GM12878 (cell line): ENCODE measurements around the gene JMJD7.

ENCODE experiments used
- BRCA1 ChIP-seq: IDR thresholded peaks from 2 replicates; pipeline ENCODE4 v1.6.1; 2011; ENCODE audit warnings: low read depth, low read length, improper control_type of control experiment
- CEBPB ChIP-seq, 2 experiments: fragments of 150-350 bp in 1 of 2; IDR thresholded peaks; 2 replicates each; pipeline ENCODE4 v1.6.1; 2012 to 2014; ENCODE audit warnings: low read depth in 2 of 2, low read length in 2 of 2, borderline replicate concordance in 1 of 2, inconsistent platforms in 1 of 2
- DPF2 ChIP-seq: fragments of 450-650 bp; IDR thresholded peaks from 2 replicates; pipeline ENCODE4 v1.6.1; 2017; ENCODE audit warnings: mild to moderate bottlenecking
- GABPA ChIP-seq: IDR thresholded peaks from 2 replicates; pipeline ENCODE4 v1.6.1; 2014; ENCODE audit warnings: antibody characterized with exemption, low read depth, mild to moderate bottlenecking, inconsistent platforms
- JUND ChIP-seq: IDR thresholded peaks from 2 replicates; pipeline ENCODE4 v1.6.1; 2012; ENCODE audit warnings: low read depth, mild to moderate bottlenecking, low read length, improper control_type of control experiment, moderate library complexity
- MTA3 ChIP-seq: IDR thresholded peaks from 2 replicates; pipeline ENCODE4 v1.6.1; 2012; ENCODE audit warnings: low read length, inconsistent platforms, borderline replicate concordance
- NBN ChIP-seq: fragments of 450-650 bp; IDR thresholded peaks from 2 replicates; pipeline ENCODE4 v1.6.1; 2016
- POLR2A ChIP-seq: IDR thresholded peaks from 2 replicates; pipeline ENCODE4 v1.6.1; 2011; ENCODE audit warnings: low read depth, mild to moderate bottlenecking, low read length
- SIN3A ChIP-seq: IDR thresholded peaks from 2 replicates; pipeline ENCODE4 v1.6.1; 2012; ENCODE audit warnings: low read depth, low read length, improper control_type of control experiment
- ZNF274 ChIP-seq: IDR thresholded peaks from one replicate; pipeline ENCODE4 v1.8.0; 2011; ENCODE audit not compliant: insufficient read length, insufficient read depth
- TF ChIP-seq, protein P1 (sequence below), 3 experiments: IDR thresholded peaks in 2 of 3; conservative IDR thresholded peaks in 1 of 3; 2 replicates each; pipeline ENCODE4 v1.5.1; 2011; ENCODE audit warnings: low read depth in 3 of 3, low read length in 3 of 3, mild to moderate bottlenecking in 3 of 3, control low read depth in 2 of 3, moderate library complexity in 2 of 3, inconsistent platforms in 1 of 3, mixed read lengths in 1 of 3; ENCODE audit not compliant: control insufficient read depth in 2 of 3, insufficient read depth in 1 of 3; ENCODE audit errors: extremely low read depth in 1 of 3
- TF ChIP-seq, protein P2 (sequence below): IDR thresholded peaks from 2 replicates; pipeline ENCODE4 v1.6.1; 2011; ENCODE audit warnings: low read depth, low read length, improper control_type of control experiment, borderline replicate concordance
- TF ChIP-seq, protein P3 (sequence below): IDR thresholded peaks from 2 replicates; pipeline ENCODE4 v1.6.1; 2011; ENCODE audit warnings: low read depth, mild to moderate bottlenecking, low read length, moderate library complexity, borderline replicate concordance; ENCODE audit errors: extremely low read depth

DNA sequence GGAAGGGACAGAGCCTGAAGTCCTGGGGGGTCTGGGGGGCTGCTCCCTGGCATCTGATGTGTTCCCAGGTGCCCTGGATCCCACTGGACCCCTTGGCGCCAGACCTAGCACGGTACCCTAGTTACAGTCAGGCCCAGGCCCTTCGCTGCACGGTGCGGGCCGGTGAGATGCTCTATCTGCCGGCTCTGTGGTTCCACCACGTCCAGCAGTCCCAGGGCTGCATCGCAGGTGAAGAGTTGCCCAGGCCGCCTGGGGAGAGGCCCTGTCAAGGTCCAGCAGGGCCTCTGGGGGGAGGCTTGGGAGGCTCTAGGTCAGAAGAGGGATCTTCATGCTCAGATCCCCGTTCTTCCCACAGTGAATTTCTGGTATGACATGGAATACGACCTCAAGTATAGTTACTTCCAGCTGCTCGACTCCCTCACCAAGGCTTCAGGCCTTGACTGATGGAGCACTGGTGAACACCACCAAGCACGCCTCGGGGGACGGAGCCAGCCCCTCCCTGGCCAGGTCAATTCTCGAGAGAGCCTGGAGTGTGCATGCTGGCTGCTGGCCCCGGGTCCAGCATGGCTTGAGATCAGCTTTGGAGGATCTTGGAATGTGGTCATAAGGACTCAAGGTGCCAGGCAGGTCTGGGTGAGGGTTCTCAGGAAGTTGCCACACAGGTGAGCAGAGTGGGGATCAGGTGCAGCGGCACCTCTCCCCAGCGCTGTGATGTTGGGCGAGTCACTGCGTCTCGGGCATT, 9.0 kb downstream of the JMJD7 start:
- TF ChIP-seq DPF2 (no peak), NBN (no peak), JUND (no peak), GABPA (no peak), MTA3 (no peak), BRCA1 (no peak), CEBPB (IDR thresholded peaks at IDR 0.05; ENCODE audit: borderline replicate concordance in 1 of 2, low read depth in 2 of 2, low read length in 2 of 2) (no peak), POLR2A (no peak), SIN3A (no peak), ZNF274 (no peak)
- TF ChIP-seq, protein P1, sequence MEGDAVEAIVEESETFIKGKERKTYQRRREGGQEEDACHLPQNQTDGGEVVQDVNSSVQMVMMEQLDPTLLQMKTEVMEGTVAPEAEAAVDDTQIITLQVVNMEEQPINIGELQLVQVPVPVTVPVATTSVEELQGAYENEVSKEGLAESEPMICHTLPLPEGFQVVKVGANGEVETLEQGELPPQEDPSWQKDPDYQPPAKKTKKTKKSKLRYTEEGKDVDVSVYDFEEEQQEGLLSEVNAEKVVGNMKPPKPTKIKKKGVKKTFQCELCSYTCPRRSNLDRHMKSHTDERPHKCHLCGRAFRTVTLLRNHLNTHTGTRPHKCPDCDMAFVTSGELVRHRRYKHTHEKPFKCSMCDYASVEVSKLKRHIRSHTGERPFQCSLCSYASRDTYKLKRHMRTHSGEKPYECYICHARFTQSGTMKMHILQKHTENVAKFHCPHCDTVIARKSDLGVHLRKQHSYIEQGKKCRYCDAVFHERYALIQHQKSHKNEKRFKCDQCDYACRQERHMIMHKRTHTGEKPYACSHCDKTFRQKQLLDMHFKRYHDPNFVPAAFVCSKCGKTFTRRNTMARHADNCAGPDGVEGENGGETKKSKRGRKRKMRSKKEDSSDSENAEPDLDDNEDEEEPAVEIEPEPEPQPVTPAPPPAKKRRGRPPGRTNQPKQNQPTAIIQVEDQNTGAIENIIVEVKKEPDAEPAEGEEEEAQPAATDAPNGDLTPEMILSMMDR (IDR thresholded peaks at IDR 0.05 in 2 of 3, conservative IDR thresholded peaks at IDR 0.05 in 1 of 3; ENCODE audit: control insufficient read depth in 2 of 3, extremely low read depth in 1 of 3, insufficient read depth in 1 of 3, low read depth in 3 of 3, low read length in 3 of 3): no peak
- TF ChIP-seq, protein P2, sequence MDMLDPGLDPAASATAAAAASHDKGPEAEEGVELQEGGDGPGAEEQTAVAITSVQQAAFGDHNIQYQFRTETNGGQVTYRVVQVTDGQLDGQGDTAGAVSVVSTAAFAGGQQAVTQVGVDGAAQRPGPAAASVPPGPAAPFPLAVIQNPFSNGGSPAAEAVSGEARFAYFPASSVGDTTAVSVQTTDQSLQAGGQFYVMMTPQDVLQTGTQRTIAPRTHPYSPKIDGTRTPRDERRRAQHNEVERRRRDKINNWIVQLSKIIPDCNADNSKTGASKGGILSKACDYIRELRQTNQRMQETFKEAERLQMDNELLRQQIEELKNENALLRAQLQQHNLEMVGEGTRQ: no peak
- TF ChIP-seq, protein P3, sequence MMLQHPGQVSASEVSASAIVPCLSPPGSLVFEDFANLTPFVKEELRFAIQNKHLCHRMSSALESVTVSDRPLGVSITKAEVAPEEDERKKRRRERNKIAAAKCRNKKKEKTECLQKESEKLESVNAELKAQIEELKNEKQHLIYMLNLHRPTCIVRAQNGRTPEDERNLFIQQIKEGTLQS: no peak
